Spinal cord (tissue), 10 donors: ENCODE results near the gene OOSP4B. TPM values are rescaled to one million over a fixed set of nuclear protein-coding genes. Genes with fewer than 3 reads are reported as not detected.
"Not testable (repeated sequence)": the region's sequence is repeated elsewhere in the genome, so short reads cannot be mapped to it uniquely, and the experiment has no call there.

Source experiments
- DNase-seq, 6 donors: peaks; one replicate each; pipeline versions ENCODE4 v3.0.0 to v3.0.0-alpha.2; 2013 to 2015; ENCODE audit warnings: low spot score in 6 of 6, low read depth in 4 of 6
- H3K27ac ChIP-seq: one replicate; pipeline ENCODE4 v1.5.1; 2013; ENCODE audit warnings: low read depth, low read length, control low read depth
- H3K27me3 ChIP-seq: one replicate; pipeline ENCODE4 v1.6.1; 2013; ENCODE audit warnings: low read length; ENCODE audit not compliant: control insufficient read depth, insufficient read depth
- H3K36me3 ChIP-seq: one replicate; pipeline ENCODE4 v1.6.1; 2013; ENCODE audit warnings: low read length; ENCODE audit not compliant: control insufficient read depth, insufficient read depth
- H3K4me1 ChIP-seq: one replicate; pipeline ENCODE4 v1.6.1; 2013; ENCODE audit warnings: low read length; ENCODE audit not compliant: control insufficient read depth, insufficient read depth
- H3K4me3 ChIP-seq: one replicate; pipeline ENCODE4 v1.5.1; 2013; ENCODE audit warnings: low read depth, low read length, control low read depth
- H3K9me3 ChIP-seq: one replicate; pipeline ENCODE4 v1.6.1; 2013; ENCODE audit warnings: low read length; ENCODE audit not compliant: control insufficient read depth, insufficient read depth
- WGBS: methylation state at CpG from one replicate; pipeline ENCODE4 v1.1.5; 2013; ENCODE audit warnings: missing lambda C conversion rate; ENCODE audit not compliant: insufficient coverage; 5-methylcytosine and 5-hydroxymethylcytosine counted together
- long read RNA-seq, 4 donors: transcript quantifications; one replicate each; lab custom pipeline, GENCODE V29; 2026
- polyA plus RNA-seq, 2 donors: library from polyadenylated mRNA; unstranded; fragments of 120-200 nt; gene quantifications; one replicate each; pipeline ENCODE4 v1.2.1, GENCODE V29; 2013; ENCODE audit not compliant: insufficient read length in 2 of 2
- total RNA-seq, 2 donors: library from RNA; depleted of rRNA in 1 of 2; stranded (reverse); fragments of 120-200 nt in 1 of 2; fragments of >200 nt in 1 of 2; gene quantifications; one replicate each; pipeline versions ENCODE4 v1.2.3 to v1.2.4, GENCODE V29; 2013 to 2014
- donor health status: healthy.

Gene OOSP4B
- total RNA-seq (not detected), polyA plus RNA-seq (not detected)
- long read RNA-seq, donor 1: 0 reads
- long read RNA-seq, donor 2: 0 reads
- long read RNA-seq, donor 3: 0 reads
- long read RNA-seq, donor 4: 0 reads

- Histone ChIP-seq H3K27ac (no peak within 1 kb of the TSS), H3K9me3 (no peaks in the 10 kb centered on the region), H3K4me1 (no peaks in the 10 kb centered on the region), H3K36me3 (no peaks in the 10 kb centered on the region), H3K27me3 (no peaks in the 10 kb centered on the region), H3K4me3 (no peak within 1 kb of the TSS)
- 93% methylated on average over 1 of the region's 1 CpG for WGBS
- DNase-seq: no peak
Observed at GRCh38 chr11:60016881-60017280, at the start of gene OOSP4B. TSS of gene OOSP4B (plus strand) at chr11:60017181.

GRCh38 chr11:59967677-59968394, 49.1 kb upstream of the OOSP4B start:
- WGBS: 80% methylated on average over 1 of the region's 3 CpGs
- no peak overlapping the region for H3K27ac ChIP-seq
- H3K27me3 ChIP-seq: no peaks in the 10 kb centered on the region
- no peaks in the 10 kb centered on the region for H3K9me3 ChIP-seq
- H3K4me3 ChIP-seq: no peak overlapping the region
- no peaks in the 10 kb centered on the region for H3K36me3 ChIP-seq
- no peaks in the 10 kb centered on the region for H3K4me1 ChIP-seq
- no peak for DNase-seq

GRCh38 chr11:59968395-59968783, 48.6 kb upstream of the OOSP4B start:
- WGBS: no CpG with 5 or more reads among the region's 1 CpG
- H3K4me1 ChIP-seq: no peaks in the 10 kb centered on the region
- no peak overlapping the region for H3K27ac ChIP-seq
- no peak for DNase-seq
- H3K27me3 ChIP-seq: no peaks in the 10 kb centered on the region
- H3K4me3 ChIP-seq: no peak overlapping the region
- H3K36me3 ChIP-seq: no peaks in the 10 kb centered on the region
- no peaks in the 10 kb centered on the region for H3K9me3 ChIP-seq

- WGBS: 42% methylated on average over 2 of the region's 5 CpGs
Observed at GRCh38 chr11:59973097-59973496, 43.9 kb upstream of the OOSP4B start.

GRCh38 chr11:59981106-59981770, 35.7 kb upstream of the OOSP4B start:
- no peak overlapping the region for H3K4me3 ChIP-seq
- DNase-seq: no peak
- WGBS: no CpG with 5 or more reads among the region's 4 CpGs
- no peaks in the 10 kb centered on the region for H3K36me3 ChIP-seq
- no peaks in the 10 kb centered on the region for H3K27me3 ChIP-seq
- no peaks in the 10 kb centered on the region for H3K4me1 ChIP-seq
- no peaks in the 10 kb centered on the region for H3K9me3 ChIP-seq
- no peak overlapping the region for H3K27ac ChIP-seq

More at GRCh38 chr11:59973097-59973496, 43.9 kb upstream of the OOSP4B start:
- no peak overlapping the region for H3K27ac ChIP-seq
- H3K4me1 ChIP-seq: no peaks in the 10 kb centered on the region
- no peaks in the 10 kb centered on the region for H3K9me3 ChIP-seq
- H3K27me3 ChIP-seq: no peaks in the 10 kb centered on the region
- no peak for DNase-seq
- no peaks in the 10 kb centered on the region for H3K36me3 ChIP-seq
- no peak overlapping the region for H3K4me3 ChIP-seq

- DNase-seq, H3K27ac ChIP-seq, H3K4me3 ChIP-seq, H3K36me3 ChIP-seq, H3K27me3 ChIP-seq, H3K9me3 ChIP-seq, H3K4me1 ChIP-seq: not testable (repeated sequence)
- 100% methylated on average over 1 of the region's 4 CpGs for WGBS
Observed at GRCh38 chr11:59982037-59982436, 34.9 kb upstream of the OOSP4B start.

GRCh38 chr11:59983212-59983611, 33.8 kb upstream of the OOSP4B start:
- DNase-seq: no peak
- no peak overlapping the region for H3K27ac ChIP-seq
- no peaks in the 10 kb centered on the region for H3K27me3 ChIP-seq
- no peaks in the 10 kb centered on the region for H3K9me3 ChIP-seq
- no peaks in the 10 kb centered on the region for H3K4me1 ChIP-seq
- WGBS: 100% methylated on average over 1 of the region's 1 CpG
- H3K36me3 ChIP-seq: no peaks in the 10 kb centered on the region
- H3K4me3 ChIP-seq: no peak overlapping the region

- Histone ChIP-seq H3K4me3 (no peak overlapping the region), H3K9me3 (no peaks in the 10 kb centered on the region), H3K36me3 (no peaks in the 10 kb centered on the region), H3K27ac (no peak overlapping the region), H3K4me1 (no peaks in the 10 kb centered on the region), H3K27me3 (no peaks in the 10 kb centered on the region)
- DNase-seq: no peak
- 80% methylated on average over 1 of the region's 3 CpGs for WGBS
Observed at GRCh38 chr11:59984368-59984767, 32.6 kb upstream of the OOSP4B start.

- no peak for DNase-seq
- WGBS: no CpG with 5 or more reads among the region's 1 CpG
- no peak overlapping the region for H3K4me3 ChIP-seq
- H3K27ac ChIP-seq: no peak overlapping the region
- no peaks in the 10 kb centered on the region for H3K27me3 ChIP-seq
- H3K9me3 ChIP-seq: no peaks in the 10 kb centered on the region
- H3K4me1 ChIP-seq: no peaks in the 10 kb centered on the region
- no peaks in the 10 kb centered on the region for H3K36me3 ChIP-seq
Observed at GRCh38 chr11:59990421-59990820, 26.6 kb upstream of the OOSP4B start.

GRCh38 chr11:59992425-59992824, 24.6 kb upstream of the OOSP4B start:
- no peaks in the 10 kb centered on the region for H3K9me3 ChIP-seq
- 75% methylated on average over 1 of the region's 5 CpGs for WGBS
- no peak for DNase-seq
- no peak overlapping the region for H3K27ac ChIP-seq
- H3K36me3 ChIP-seq: no peaks in the 10 kb centered on the region
- no peak overlapping the region for H3K4me3 ChIP-seq
- no peaks in the 10 kb centered on the region for H3K27me3 ChIP-seq
- no peaks in the 10 kb centered on the region for H3K4me1 ChIP-seq
